GM18499 (cell line): ENCODE measurements around the gene ACER1.

Experiments used
- ATAC-seq: cut with Tn5 transposase; IDR thresholded peaks from one replicate; pipeline ENCODE4 v1.9.1; 2021; ENCODE audit warnings: moderate number of reproducible peaks; ENCODE audit not compliant: insufficient read depth, unreplicated experiment

Gene ACER1

DNA sequence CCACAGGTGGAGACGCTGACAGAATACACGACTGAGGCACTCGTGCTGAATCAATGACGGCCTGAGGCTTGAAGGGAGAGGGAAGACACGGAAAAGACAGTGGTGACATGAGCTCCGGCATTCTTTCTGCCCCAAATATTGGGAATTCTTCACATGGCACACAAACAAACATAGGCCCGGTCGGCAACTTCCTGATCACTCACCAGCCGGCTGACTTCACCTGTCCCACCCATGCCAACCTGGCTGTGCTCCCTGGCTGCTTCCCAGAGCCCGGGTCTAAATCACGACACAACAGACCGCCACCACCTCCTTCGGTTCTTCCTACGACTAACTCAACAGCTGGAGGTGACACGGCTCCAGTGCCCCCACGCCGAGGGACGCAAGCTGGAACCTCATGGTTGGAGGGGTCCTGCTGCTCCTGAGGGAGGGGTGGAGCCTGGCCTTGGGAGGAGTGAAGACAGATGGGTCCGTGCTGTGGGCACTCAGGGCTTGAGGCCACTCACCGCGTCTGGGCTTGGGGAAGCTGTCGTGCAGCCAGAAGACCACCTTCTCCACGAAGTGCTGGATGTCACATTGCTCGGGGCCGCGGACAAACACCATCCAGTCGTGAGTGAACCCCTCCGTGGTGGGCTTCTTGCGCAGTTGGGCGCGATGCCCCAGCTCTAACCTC lies 63.2 kb downstream of the ACER1 start:
- no peak for ATAC-seq

DNA sequence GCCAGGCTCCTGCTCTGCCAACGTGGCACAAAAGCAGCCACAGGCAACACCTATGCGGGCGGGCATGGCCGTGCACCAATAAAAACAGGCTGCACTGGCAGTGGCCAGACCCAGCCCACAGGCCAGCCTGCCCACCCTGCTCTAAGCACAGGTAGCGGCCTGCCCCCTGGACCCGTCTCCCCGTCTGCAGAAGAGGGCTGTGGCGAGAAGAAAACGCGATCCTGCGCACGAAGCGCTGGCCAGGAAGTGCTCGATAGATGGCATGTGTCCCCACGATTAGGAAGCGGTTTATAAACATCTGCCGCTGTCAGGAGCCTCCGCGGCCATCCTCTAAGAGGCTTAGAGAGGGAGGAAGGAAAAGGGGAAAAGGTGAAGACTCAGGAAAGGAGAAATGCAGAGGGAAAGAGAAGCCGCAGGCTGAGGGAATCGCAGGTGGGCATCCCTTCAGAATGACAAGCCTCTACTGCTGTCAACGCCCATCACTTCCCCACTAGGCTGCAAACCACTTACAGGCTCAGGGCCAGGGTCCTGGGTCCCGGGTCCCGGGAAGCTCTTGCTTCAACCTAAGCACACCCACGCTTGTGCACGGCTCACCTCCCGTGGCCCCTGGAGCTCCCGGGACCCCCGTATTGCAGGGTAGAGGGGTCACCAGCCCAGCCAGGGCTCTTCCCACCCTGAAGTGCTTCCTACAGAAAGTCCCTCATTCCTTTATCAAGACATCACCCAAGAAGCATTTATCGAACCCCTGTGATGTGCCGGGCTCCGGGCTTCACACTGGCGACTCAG lies 64.1 kb downstream of the ACER1 start:
- no peak for ATAC-seq

DNA sequence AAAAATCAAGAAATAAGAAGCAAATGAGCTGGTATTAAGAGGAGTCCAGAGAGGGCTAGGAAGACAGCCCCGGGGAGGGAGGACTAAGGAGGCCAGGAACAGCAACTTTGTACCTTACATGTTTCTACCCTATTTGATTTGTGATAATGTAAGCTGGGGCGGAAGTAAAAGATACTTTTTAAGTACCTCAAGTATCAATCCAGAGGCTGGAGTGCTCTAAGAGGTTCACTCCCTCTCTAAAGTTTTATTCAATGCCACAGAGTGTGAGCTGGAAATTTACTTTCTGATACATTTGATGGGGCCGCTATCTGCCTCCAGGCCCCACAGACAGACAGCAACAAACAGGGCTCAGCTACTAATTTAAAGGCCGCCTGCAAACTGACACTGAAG lies 65.0 kb downstream of the ACER1 start:
- no peak for ATAC-seq

DNA sequence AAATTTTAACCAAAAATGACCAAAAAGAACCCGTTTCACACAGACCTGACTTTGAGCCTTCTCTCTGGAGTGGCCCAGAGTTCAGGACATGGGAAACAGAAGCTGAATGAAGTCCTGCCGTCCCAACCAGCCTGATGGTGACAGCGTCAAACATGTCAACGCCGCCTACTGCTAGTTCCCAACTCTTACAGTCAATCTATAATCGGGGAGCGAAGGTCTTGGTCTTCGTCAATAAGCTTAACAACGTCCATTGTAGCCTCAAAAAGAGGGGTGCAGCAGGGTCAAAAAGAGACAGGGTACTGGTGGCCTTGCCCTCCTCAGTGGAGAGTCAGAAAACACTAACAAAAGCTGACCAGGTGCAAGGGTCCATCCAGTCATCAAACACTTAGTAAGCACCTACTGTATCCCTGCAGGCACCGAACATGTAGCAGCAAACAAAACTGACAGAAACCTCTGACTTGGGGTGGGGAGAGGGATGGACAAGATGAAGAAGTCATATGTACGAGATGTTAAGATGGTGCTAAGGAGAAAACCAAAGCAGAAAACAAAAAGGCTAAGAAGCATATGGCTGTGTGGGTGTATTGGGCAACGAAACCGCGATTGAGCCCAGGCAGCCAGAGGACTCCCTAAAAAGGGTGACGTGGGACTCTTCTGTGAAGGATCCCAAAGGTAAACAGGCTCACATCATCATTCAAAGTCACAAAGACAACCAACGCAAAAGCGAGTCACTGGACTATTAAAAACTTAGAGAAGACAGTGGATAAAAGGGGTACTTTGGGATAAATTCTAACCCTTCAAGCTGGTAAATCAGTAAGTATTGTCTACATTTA lies 65.6 kb downstream of the ACER1 start:
- ATAC-seq, result no peak

DNA sequence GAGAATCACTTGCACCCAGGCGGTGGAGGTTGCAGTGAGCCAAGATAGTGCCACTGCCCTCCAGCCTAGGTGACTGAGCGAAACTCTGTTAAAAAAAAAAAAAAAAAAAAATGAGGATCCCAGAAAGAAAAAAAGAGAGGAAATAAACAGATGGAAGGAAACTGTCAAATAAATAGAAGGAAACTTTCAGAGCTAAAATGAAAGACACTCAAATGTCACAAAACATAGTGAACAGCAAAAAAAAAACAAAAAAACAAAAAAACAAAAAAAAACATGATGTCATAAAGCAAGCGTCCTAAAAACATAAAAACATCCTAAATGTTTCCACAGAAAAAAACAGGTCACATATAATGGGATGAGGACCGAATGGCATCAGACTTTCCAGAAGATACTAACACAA lies 68.6 kb downstream of the ACER1 start:
- no peak for ATAC-seq

DNA sequence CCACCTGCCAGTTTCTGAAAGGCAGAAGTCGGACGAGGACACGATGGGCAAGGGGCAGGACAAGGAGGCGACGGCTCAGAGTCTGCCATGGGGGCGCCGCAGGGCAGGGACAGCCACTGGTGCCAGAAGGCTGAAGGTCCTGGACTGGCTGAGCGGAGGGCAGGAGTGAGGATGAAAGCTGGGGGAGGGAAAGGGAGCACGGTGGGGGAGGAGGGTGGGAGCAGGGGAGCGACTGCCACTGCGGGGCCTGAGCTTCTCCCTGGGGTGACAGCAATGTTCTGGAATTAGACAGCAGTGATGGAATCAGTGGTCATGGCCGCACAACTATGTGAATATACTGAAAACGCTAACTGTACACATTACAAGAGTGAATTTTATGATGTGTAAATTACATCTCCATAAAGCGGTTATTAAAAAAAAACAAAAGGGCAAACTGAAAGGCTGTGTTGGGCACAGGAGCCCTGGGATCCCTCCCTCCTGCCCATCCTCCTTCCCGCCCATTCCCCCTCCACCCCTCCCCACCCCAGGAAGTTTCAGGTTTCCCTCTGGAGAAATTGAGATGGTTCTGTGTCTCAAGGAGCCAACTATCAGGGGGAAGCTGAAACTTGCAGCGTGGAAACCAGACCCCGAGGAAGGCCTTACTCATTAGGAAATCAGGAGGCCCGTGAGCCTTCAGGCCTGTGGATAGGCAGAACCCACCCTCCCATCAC lies 69.5 kb downstream of the ACER1 start:
- ATAC-seq, result no peak

DNA sequence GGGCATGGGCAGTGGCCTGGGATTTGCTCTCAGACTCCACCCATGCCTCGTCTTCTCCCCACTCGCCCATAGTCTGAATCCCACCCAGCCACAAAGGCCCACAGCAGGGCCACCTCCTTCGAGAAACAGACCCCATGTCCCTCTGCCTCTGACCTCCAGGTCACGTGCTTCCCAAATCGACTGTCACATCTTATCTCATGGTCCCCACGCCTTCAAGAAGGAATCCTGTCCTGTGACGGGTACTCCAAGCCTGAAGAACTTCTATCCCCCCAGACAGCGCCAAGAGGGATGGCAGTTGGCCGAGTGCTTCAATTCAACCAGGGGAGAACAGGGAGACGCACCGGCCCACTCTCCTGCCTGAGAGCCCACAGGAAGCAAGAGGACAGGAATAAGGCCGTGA lies 70.1 kb downstream of the ACER1 start:
- no peak for ATAC-seq

DNA sequence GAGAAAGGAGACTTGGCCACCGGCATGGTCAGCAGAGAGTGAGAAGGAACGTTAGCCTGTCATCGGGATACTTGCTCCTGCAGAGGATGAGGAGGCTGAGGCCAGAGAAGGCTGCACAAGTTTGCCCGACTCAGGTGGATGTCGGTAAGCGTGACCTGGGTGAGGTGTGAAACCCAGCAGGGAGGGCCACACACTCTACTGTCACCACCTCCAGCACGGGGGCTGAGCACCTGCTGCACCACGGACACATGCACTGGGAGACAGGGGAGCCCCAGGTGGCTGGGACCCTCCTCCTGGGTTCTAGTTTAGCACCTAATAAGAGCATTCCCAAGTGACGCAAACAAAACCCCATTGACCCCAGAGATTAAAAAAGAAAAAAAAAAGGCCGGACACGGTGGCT lies 70.9 kb downstream of the ACER1 start:
- ATAC-seq, result no peak

DNA sequence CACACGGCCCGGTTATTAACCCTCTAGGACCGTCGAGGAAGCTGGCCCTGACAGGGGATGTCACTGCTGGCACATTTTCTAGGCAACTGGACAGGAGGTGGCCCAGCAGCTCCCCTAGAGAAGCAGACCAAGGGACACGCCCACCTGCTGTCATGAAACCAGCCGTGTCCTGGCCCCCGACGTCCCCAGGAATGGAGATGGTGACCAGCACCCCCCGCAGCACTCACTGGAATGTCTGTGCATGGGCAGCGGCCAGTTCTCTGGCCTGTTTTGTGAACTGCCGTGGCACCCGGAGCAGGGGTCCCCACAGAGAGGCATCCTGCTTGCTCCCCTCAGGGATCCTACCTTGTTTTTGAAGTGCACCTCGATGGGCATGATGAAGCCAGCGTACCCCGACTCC lies 71.5 kb downstream of the ACER1 start:
- no peak for ATAC-seq

DNA sequence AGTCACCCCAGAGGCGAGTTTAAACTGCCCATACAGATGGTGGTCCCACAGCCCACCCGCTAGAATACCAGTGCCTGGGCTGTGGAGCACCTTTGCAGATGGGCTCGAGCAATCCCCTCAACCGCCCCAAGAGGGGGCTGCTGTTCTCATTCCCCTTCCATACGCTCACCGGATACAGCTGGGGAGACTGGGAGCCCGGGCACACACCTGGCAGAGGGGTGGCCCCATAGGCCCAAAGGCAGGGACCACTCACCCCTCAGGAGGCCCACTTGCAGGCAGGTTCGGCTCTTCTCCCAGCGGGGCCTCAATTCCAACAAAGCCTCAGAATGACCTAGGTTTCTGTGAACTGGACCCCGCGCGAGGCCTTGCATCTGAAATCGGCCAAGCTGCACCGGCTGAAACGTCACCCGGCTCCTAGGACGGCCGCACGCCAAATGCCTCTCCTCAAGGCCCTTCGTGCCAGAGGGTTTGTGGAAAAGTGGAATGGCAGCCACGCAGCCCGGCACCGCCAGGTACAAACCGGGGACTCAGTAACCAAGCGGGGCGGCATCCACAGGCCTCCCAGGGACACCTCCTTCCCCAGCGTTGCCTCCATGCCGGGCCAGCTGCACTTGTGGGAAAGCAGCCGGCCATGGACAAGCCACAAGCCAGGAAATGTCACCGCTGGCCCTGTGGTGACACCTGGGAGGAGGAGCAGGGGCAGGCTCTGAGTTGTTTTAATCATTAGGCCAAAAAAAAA lies 72.3 kb downstream of the ACER1 start:
- no peak for ATAC-seq

DNA sequence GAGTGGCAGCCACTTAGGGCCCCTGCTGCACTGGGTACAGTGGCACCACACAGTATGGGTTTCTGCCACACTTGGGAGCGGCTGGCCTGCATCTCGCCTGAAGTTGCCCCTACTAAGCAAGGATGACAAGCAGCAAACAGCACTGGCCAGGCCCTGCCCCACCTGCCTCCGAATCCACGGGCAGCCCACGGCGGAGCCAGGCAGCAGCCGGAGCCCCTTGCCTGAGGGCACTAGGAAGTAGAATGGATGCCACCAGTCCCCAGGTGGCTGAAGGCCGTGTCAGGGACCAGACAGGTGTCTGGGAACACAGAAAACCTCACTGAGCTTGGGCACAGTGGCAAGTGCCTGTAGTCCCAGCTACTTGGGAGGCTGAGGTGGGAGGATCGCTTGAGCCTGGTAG lies 73.0 kb downstream of the ACER1 start:
- no peak for ATAC-seq

DNA sequence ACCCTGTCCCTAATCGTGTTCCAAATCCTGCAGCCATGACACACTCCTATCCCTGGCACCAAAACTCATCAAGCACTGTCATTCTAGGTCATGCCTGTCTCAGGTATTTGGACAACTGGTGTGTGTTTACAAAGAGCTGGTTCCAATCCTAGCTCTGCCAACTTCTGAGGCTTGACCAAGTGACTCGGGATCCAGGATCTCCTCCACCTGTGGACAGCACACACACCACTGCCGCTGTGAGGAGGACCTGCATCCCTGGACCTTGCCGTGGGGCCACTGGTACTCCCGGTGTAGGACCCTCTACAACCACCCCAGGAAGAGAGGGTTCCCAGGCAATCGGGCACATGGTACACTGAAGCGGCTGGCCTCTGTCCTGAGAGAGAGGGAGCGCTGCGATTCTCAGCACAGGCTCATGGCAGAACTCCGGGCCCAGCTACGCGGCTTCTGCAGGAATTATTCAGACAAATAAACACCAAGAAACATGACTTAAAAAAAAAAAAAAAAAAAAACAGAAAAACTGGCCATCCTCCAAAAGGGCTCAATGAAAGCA lies 74.0 kb downstream of the ACER1 start:
- no peak for ATAC-seq

DNA sequence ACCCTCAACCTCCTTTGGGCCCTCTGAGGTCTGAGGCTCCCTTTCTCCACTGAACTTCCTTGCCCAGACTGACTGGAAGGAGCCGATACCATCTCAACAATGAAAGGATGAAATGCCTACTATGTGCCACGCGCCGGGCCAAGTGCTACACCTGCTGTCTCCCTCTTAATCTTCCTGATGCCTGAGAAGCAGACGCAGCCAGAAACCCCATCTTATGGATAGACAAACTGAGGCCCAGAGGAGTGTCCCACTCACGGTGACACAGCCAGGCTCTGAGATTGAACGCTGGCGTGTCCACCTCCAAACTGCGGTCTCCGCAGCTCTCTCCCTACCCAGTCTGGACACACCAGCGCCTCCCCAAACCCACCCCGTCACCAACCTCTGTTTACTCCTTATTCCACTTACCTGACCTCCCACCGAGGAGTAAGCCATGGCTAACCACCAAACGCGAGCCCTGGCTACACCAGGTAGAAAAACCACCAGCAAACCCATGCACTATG lies 74.5 kb downstream of the ACER1 start:
- ATAC-seq, result no peak
